HL-60 (cell line): Measurements from ENCODE around the gene YJU2.
"Not testable (repeated sequence)": the region's sequence is repeated elsewhere in the genome, so short reads cannot be mapped to it uniquely, and the experiment has no call there.

Experiments
- DNase-seq, 2 experiments: peaks; one replicate each; pipeline ENCODE4 v3.0.0-alpha.2; 2010 to 2020; ENCODE audit warnings: low read depth in 1 of 2, low spot score in 1 of 2
- H3K27ac ChIP-seq: fragments of 250-450 bp; sonication (Bioruptor Pico); replicated peaks from 2 replicates; pipeline ENCODE4 v1.5.1; 2020; ENCODE audit warnings: mild to moderate bottlenecking, moderate library complexity
- H3K27me3 ChIP-seq: fragments of 250-450 bp; sonication (Bioruptor Pico); 2 replicates; pipeline ENCODE4 v1.5.1; 2021; ENCODE audit warnings: mild to moderate bottlenecking, moderate library complexity; ENCODE audit not compliant: insufficient read depth, poor library complexity, severe bottlenecking
- H3K4me3 ChIP-seq: replicated peaks from 2 replicates; pipeline ENCODE4 v1.5.1; 2011; ENCODE audit warnings: mild to moderate bottlenecking, control low read depth, low read length; ENCODE audit not compliant: insufficient read depth
- CTCF ChIP-seq: IDR thresholded peaks from one replicate; pipeline ENCODE4 v1.5.1; 2011; ENCODE audit warnings: low read length, control low read depth, inconsistent platforms; ENCODE audit not compliant: insufficient read depth
- GABPA ChIP-seq: IDR thresholded peaks from 2 replicates; pipeline ENCODE4 v1.6.1; 2012; ENCODE audit warnings: low read depth
- POLR2AphosphoS5 ChIP-seq: IDR thresholded peaks from 2 replicates; pipeline ENCODE4 v1.6.1; 2012; ENCODE audit warnings: low read depth
- REST ChIP-seq: IDR thresholded peaks from 2 replicates; pipeline ENCODE4 v1.6.1; 2012; ENCODE audit warnings: low read depth; ENCODE audit not compliant: insufficient replicate concordance
- SPI1 ChIP-seq: IDR thresholded peaks from 2 replicates; pipeline ENCODE4 v1.6.1; 2012; ENCODE audit warnings: low read depth, mild to moderate bottlenecking, borderline replicate concordance

Gene YJU2

GRCh38 chr19:4234862-4235201, 12.0 kb upstream of the YJU2 start:
- Histone ChIP-seq H3K4me3 (no peak overlapping the region), H3K27ac (no peak overlapping the region), H3K27me3 (no peaks in the 10 kb centered on the region)
- no peak for TF ChIP-seq POLR2AphosphoS5
- no peak for TF ChIP-seq SPI1
- TF ChIP-seq REST = no peak
- TF ChIP-seq CTCF = no peak
- no peak for TF ChIP-seq GABPA
- DNase-seq = no peak

- not testable (repeated sequence) for H3K27me3 ChIP-seq, H3K4me3 ChIP-seq, H3K27ac ChIP-seq, DNase-seq
Observed at GRCh38 chr19:4237510-4237909, 9.4 kb upstream of the YJU2 start.

- H3K27me3 ChIP-seq = no peaks in the 10 kb centered on the region
- no peak overlapping the region for H3K4me3 ChIP-seq
- no peak overlapping the region for H3K27ac ChIP-seq
- no peak for DNase-seq
- TF ChIP-seq CTCF (no peak), GABPA (no peak), POLR2AphosphoS5 (no peak), SPI1 (no peak), REST (no peak)
Observed at GRCh38 chr19:4238831-4239230, 8.0 kb upstream of the YJU2 start.

GRCh38 chr19:4241824-4242430, 5.0 kb upstream of the YJU2 start:
- Histone ChIP-seq H3K27ac (no peak overlapping the region), H3K27me3 (no peaks in the 10 kb centered on the region), H3K4me3 (no peak overlapping the region)
- TF ChIP-seq POLR2AphosphoS5 = no peak
- no peak for TF ChIP-seq CTCF
- TF ChIP-seq REST = no peak
- no peak for TF ChIP-seq GABPA
- no peak for TF ChIP-seq SPI1
- no peak for DNase-seq

- H3K27ac ChIP-seq = peak overlapping the region; percentile 96
- H3K4me3 ChIP-seq, H3K27me3 ChIP-seq, DNase-seq: not testable (repeated sequence)
Observed at GRCh38 chr19:4245938-4246337, 942 bp upstream of the YJU2 start.
